ENCODE data around the gene TMED7. TPM values are rescaled to one million over a fixed set of nuclear protein-coding genes. Genes with fewer than 3 reads are reported as not detected.

The TMED7 gene
- polyA plus RNA-seq, 1 of the 3 experiments (the other 2 are of a cell fraction), result 41.2 TPM

GRCh38 chr5:115655994-115656393 lies 30.2 kb upstream of the TMED7 start:
- H3F3A ChIP-seq (replicated peaks; ENCODE audit: insufficient read depth), result no peaks in the 10 kb centered on the region
- no peak overlapping the region for H3K9ac ChIP-seq
- H3K4me3 ChIP-seq (ENCODE audit: low read depth in 2 of 2, low read length in 1 of 2), result no peak overlapping the region
- no peaks in the 10 kb centered on the region for H3K9me2 ChIP-seq
- no peaks in the 10 kb centered on the region for H3K79me2 ChIP-seq (ENCODE audit: insufficient read depth)
- no peaks in the 10 kb centered on the region for H3K36me3 ChIP-seq (replicated peaks in 1 of 2; ENCODE audit: control insufficient read depth in 1 of 2, insufficient read depth in 2 of 2, low read length in 1 of 2)
- TF ChIP-seq GABPA (IDR thresholded peaks at IDR 0.05; ENCODE audit: low read depth) (no peak), YY1 (IDR thresholded peaks at IDR 0.05; ENCODE audit: low read depth) (no peak), RCOR1 (IDR thresholded peaks at IDR 0.05; ENCODE audit: low read length) (no peak), RAD21 (IDR thresholded peaks at IDR 0.05; ENCODE audit: low read length) (no peak), GATA2 (CRISPR knock-in tag; IDR thresholded peaks at IDR 0.05) (no peak), NRF1 (IDR thresholded peaks at IDR 0.05; ENCODE audit: low read depth, low read length) (no peak), MAX (IDR thresholded peaks at IDR 0.05; ENCODE audit: low read depth) (no peak), SIN3A (IDR thresholded peaks at IDR 0.05; ENCODE audit: borderline replicate concordance, low read depth, low read length) (no peak)
- H3K4me1 ChIP-seq (ENCODE audit: control insufficient read depth in 1 of 2, insufficient read depth in 2 of 2, low read depth in 1 of 2, low read length in 1 of 2), result no peaks in the 10 kb centered on the region
- CTCF ChIA-PET, result no interaction called here
- no peak overlapping the region for H3K4me2 ChIP-seq
- POLR2A ChIA-PET, result no interaction called here
- H3K9me3 ChIP-seq, result 0 out of 2 replicates have a peak, but pooled peaks cover 4% of the 10 kb centered on the region
- no peaks in the 10 kb centered on the region for H4K20me1 ChIP-seq (ENCODE audit: insufficient read depth)
- no peak overlapping the region for H2AFZ ChIP-seq (ENCODE audit: low read depth)
- WGBS (ENCODE audit: low lambda C conversion rate), result 62% methylated on average over 1 of the region's 1 CpG
- no peak for DNase-seq
- H3K27me3 ChIP-seq (ENCODE audit: insufficient read depth), result no peaks in the 10 kb centered on the region
- H3K27ac ChIP-seq (ENCODE audit: low read depth in 2 of 2, low read length in 1 of 2), result no peak overlapping the region

GRCh38 chr5:115649541-115649940 lies 23.7 kb upstream of the TMED7 start:
- CTCF ChIA-PET, result interaction anchor here (1.3 kb wide), 1 partner anchor 15 kb away, joined by 6 read pairs; no protein-coding TSS in a partner anchor
- H3K4me3 ChIP-seq (ENCODE audit: low read depth in 2 of 2, low read length in 1 of 2), result no peak overlapping the region
- no peak overlapping the region for H2AFZ ChIP-seq (ENCODE audit: low read depth)
- H3K9me3 ChIP-seq, result no peaks in the 10 kb centered on the region
- H3K27me3 ChIP-seq (ENCODE audit: insufficient read depth), result no peaks in the 10 kb centered on the region
- H3K9me2 ChIP-seq, result no peaks in the 10 kb centered on the region
- peaks cover 6% of the 10 kb centered on the region for H3F3A ChIP-seq (replicated peaks; ENCODE audit: insufficient read depth)
- no peak for DNase-seq
- H3K4me1 ChIP-seq (ENCODE audit: control insufficient read depth in 1 of 2, insufficient read depth in 2 of 2, low read depth in 1 of 2, low read length in 1 of 2), result peaks cover 0 to 9% of the 10 kb centered on the region in 2 experiments; a peak in 1 of 4 replicates
- POLR2A ChIA-PET, result no interaction called here
- no peak overlapping the region for H3K9ac ChIP-seq
- H4K20me1 ChIP-seq (ENCODE audit: insufficient read depth), result no peaks in the 10 kb centered on the region
- H3K79me2 ChIP-seq (ENCODE audit: insufficient read depth), result no peaks in the 10 kb centered on the region
- WGBS (ENCODE audit: low lambda C conversion rate), result 69% methylated on average over 1 of the region's 1 CpG
- H3K4me2 ChIP-seq, result peak overlapping the region; percentile 20; the same call in 1 of the 2 replicates
- H3K36me3 ChIP-seq (replicated peaks in 1 of 2; ENCODE audit: control insufficient read depth in 1 of 2, insufficient read depth in 2 of 2, low read length in 1 of 2), result no peaks in the 10 kb centered on the region
- peak overlapping the region in 1 of 2 experiments; percentile 52; a peak in 2 of 4 replicates for H3K27ac ChIP-seq (ENCODE audit: low read depth in 2 of 2, low read length in 1 of 2)
- TF ChIP-seq EZH2phosphoT487 (IDR thresholded peaks at IDR 0.05; ENCODE audit: borderline replicate concordance, low read depth) (no peak), SIN3A (IDR thresholded peaks at IDR 0.05; ENCODE audit: borderline replicate concordance, low read depth, low read length) (no peak), ELF1 (IDR thresholded peaks at IDR 0.05) (no peak), CHD2 (IDR thresholded peaks at IDR 0.05; ENCODE audit: low read length, partially characterized antibody) (no peak), USF2 (IDR thresholded peaks at IDR 0.05; ENCODE audit: borderline replicate concordance, low read depth, low read length) (no peak), EP300 (IDR thresholded peaks at IDR 0.05; ENCODE audit: borderline replicate concordance in 1 of 2, low read depth in 1 of 2, low read length in 1 of 2) (no peak), JUND (IDR thresholded peaks at IDR 0.05) (no peak), TAF1 (IDR thresholded peaks at IDR 0.05; ENCODE audit: borderline replicate concordance, low read depth, low read length) (no peak), GATA2 (CRISPR knock-in tag; IDR thresholded peaks at IDR 0.05) (no peak), NFIC (IDR thresholded peaks at IDR 0.05; ENCODE audit: borderline replicate concordance) (no peak), RCOR1 (IDR thresholded peaks at IDR 0.05; ENCODE audit: low read length) (no peak), IRF3 (IDR thresholded peaks at IDR 0.05; ENCODE audit: low read depth, low read length) (no peak), FOXJ3 (CRISPR knock-in tag; IDR thresholded peaks at IDR 0.05) (no peak), SMC3 (IDR thresholded peaks at IDR 0.05; ENCODE audit: low read depth, low read length) (no peak), POLR2AphosphoS5 (IDR thresholded peaks at IDR 0.05; ENCODE audit: low read depth, low read length) (no peak), REST (IDR thresholded peaks at IDR 0.05; ENCODE audit: low read depth, low read length) (no peak), PBX3 (IDR thresholded peaks at IDR 0.05) (no peak)
